Effector memory CD8-positive, alpha-beta T cell (primary cell): ENCODE measurements around the gene FNIP1.

Experiments used
- ATAC-seq: fragments of 150-1000 bp; cut with Tn5 transposase; replicated peaks from 2 replicates; pipeline ENCODE4 v1.10.0; 2021; ENCODE audit warnings: mild to moderate bottlenecking, moderate library complexity
- DNase-seq, 3 experiments: peaks; one replicate each; pipeline ENCODE4 v3.0.0; 2021
- H3K27ac Mint-ChIP-seq, 2 donors: one replicate each; pipeline ENCODE4 v1.8.0; 2022; ENCODE audit warnings: mild to moderate bottlenecking in 2 of 2, mixed read lengths in 2 of 2, moderate library complexity in 2 of 2
- H3K27me3 Mint-ChIP-seq, 2 donors: one replicate each; pipeline ENCODE4 v1.8.0; 2022; ENCODE audit warnings: mixed read lengths in 2 of 2
- H3K36me3 Mint-ChIP-seq: one replicate; pipeline ENCODE4 v1.8.0; 2022; ENCODE audit warnings: mild to moderate bottlenecking, moderate library complexity, mixed read lengths; ENCODE audit not compliant: insufficient read depth
- H3K4me1 Mint-ChIP-seq, 2 donors: one replicate each; pipeline ENCODE4 v1.8.0; 2022; ENCODE audit warnings: low read depth in 2 of 2, mixed read lengths in 2 of 2
- H3K4me3 Mint-ChIP-seq, 2 donors: one replicate each; pipeline ENCODE4 v1.8.0; 2022; ENCODE audit warnings: mild to moderate bottlenecking in 2 of 2, mixed read lengths in 2 of 2, moderate library complexity in 2 of 2
- H3K9me3 Mint-ChIP-seq, 2 donors: one replicate each; pipeline ENCODE4 v1.8.0; 2022; ENCODE audit warnings: mixed read lengths in 2 of 2

The FNIP1 gene

GRCh38 chr5:131795879-131796792 is 681 bp downstream of the FNIP1 start:
- peaks cover 22 to 33% of the 10 kb centered on the region in 2 donors for H3K4me1 Mint-ChIP-seq
- peak in 2 of 3 experiments; percentile 5 to 12 for DNase-seq
- H3K9me3 Mint-ChIP-seq = no peaks in the 10 kb centered on the region
- peak; percentile 13 for ATAC-seq
- peaks cover 20% of the 10 kb centered on the region for H3K36me3 Mint-ChIP-seq
- no peaks in the 10 kb centered on the region for H3K27me3 Mint-ChIP-seq
- peak overlapping the region; percentile 92 to 97 for H3K4me3 Mint-ChIP-seq
- H3K27ac Mint-ChIP-seq = peak overlapping the region; percentile 97

- H3K9me3 Mint-ChIP-seq = no peaks in the 10 kb centered on the region
- peaks cover 27 to 41% of the 10 kb centered on the region in 2 donors for H3K4me1 Mint-ChIP-seq
- no peak for ATAC-seq
- H3K27ac Mint-ChIP-seq = peak overlapping the region in 1 of 2 donors; percentile 97
- DNase-seq = no peak
- no peaks in the 10 kb centered on the region for H3K27me3 Mint-ChIP-seq
- peaks cover 20% of the 10 kb centered on the region for H3K36me3 Mint-ChIP-seq
- peak overlapping the region; percentile 92 to 97 for H3K4me3 Mint-ChIP-seq
Observed at GRCh38 chr5:131795228-131795627, 1.6 kb downstream of the FNIP1 start.

- H3K27me3 Mint-ChIP-seq = no peaks in the 10 kb centered on the region
- H3K27ac Mint-ChIP-seq = peak overlapping the region in 1 of 2 donors; percentile 97
- peaks cover 29 to 45% of the 10 kb centered on the region in 2 donors for H3K4me1 Mint-ChIP-seq
- ATAC-seq (no peak), DNase-seq (no peak)
- H3K4me3 Mint-ChIP-seq = peak overlapping the region; percentile 19 to 30
- H3K36me3 Mint-ChIP-seq = peaks cover 20% of the 10 kb centered on the region
- H3K9me3 Mint-ChIP-seq = no peaks in the 10 kb centered on the region
Observed at GRCh38 chr5:131794586-131794985, 2.2 kb downstream of the FNIP1 start.

GRCh38 chr5:131792896-131793295 is 3.9 kb downstream of the FNIP1 start:
- no peaks in the 10 kb centered on the region for H3K9me3 Mint-ChIP-seq
- H3K36me3 Mint-ChIP-seq = peaks cover 19% of the 10 kb centered on the region
- ATAC-seq (no peak), DNase-seq (no peak)
- no peaks in the 10 kb centered on the region for H3K27me3 Mint-ChIP-seq
- H3K27ac Mint-ChIP-seq = no peak overlapping the region
- peaks cover 33 to 50% of the 10 kb centered on the region in 2 donors for H3K4me1 Mint-ChIP-seq
- no peak overlapping the region for H3K4me3 Mint-ChIP-seq

- no peak for DNase-seq
- peaks cover 8% of the 10 kb centered on the region for H3K36me3 Mint-ChIP-seq
- no peaks in the 10 kb centered on the region for H3K27me3 Mint-ChIP-seq
- H3K4me3 Mint-ChIP-seq = no peak overlapping the region
- H3K27ac Mint-ChIP-seq = no peak overlapping the region
- peaks cover 35 to 57% of the 10 kb centered on the region in 2 donors for H3K4me1 Mint-ChIP-seq
- no peaks in the 10 kb centered on the region for H3K9me3 Mint-ChIP-seq
- no peak for ATAC-seq
Observed at GRCh38 chr5:131791866-131792265, 5.0 kb downstream of the FNIP1 start.

GRCh38 chr5:131790550-131790949 is 6.3 kb downstream of the FNIP1 start:
- Mint-ChIP-seq H3K9me3 (no peaks in the 10 kb centered on the region), H3K4me3 (no peak overlapping the region), H3K27me3 (no peaks in the 10 kb centered on the region), H3K36me3 (no peaks in the 10 kb centered on the region), H3K4me1 (peaks cover 29 to 57% of the 10 kb centered on the region in 2 donors), H3K27ac (no peak overlapping the region)
- no peak for DNase-seq
- ATAC-seq = no peak

GRCh38 chr5:131789765-131790164 is 7.1 kb downstream of the FNIP1 start:
- Mint-ChIP-seq H3K27me3 (no peaks in the 10 kb centered on the region), H3K4me3 (no peak overlapping the region), H3K9me3 (no peaks in the 10 kb centered on the region), H3K4me1 (peaks cover 23 to 49% of the 10 kb centered on the region in 2 donors), H3K27ac (no peak overlapping the region), H3K36me3 (no peaks in the 10 kb centered on the region)
- no peak for ATAC-seq
- no peak for DNase-seq

- no peaks in the 10 kb centered on the region for H3K27me3 Mint-ChIP-seq
- no peak overlapping the region for H3K4me3 Mint-ChIP-seq
- no peak for ATAC-seq
- no peaks in the 10 kb centered on the region for H3K36me3 Mint-ChIP-seq
- DNase-seq = no peak
- peaks cover 23 to 47% of the 10 kb centered on the region in 2 donors for H3K4me1 Mint-ChIP-seq
- H3K9me3 Mint-ChIP-seq = no peaks in the 10 kb centered on the region
- peak overlapping the region in 1 of 2 donors; percentile 39 for H3K27ac Mint-ChIP-seq
Observed at GRCh38 chr5:131787736-131788135, 9.1 kb downstream of the FNIP1 start.

GRCh38 chr5:131786900-131787692 is 9.7 kb downstream of the FNIP1 start:
- no peaks in the 10 kb centered on the region for H3K36me3 Mint-ChIP-seq
- ATAC-seq (no peak), DNase-seq (no peak)
- peaks cover 24 to 54% of the 10 kb centered on the region in 2 donors for H3K4me1 Mint-ChIP-seq
- H3K4me3 Mint-ChIP-seq = no peak overlapping the region
- no peaks in the 10 kb centered on the region for H3K9me3 Mint-ChIP-seq
- no peaks in the 10 kb centered on the region for H3K27me3 Mint-ChIP-seq
- H3K27ac Mint-ChIP-seq = peak overlapping the region in 1 of 2 donors; percentile 39

GRCh38 chr5:131786036-131786435 is 10.8 kb downstream of the FNIP1 start:
- DNase-seq = no peak
- no peaks in the 10 kb centered on the region for H3K9me3 Mint-ChIP-seq
- no peak for ATAC-seq
- H3K4me1 Mint-ChIP-seq = peaks cover 28 to 57% of the 10 kb centered on the region in 2 donors
- no peaks in the 10 kb centered on the region for H3K36me3 Mint-ChIP-seq
- no peak overlapping the region for H3K4me3 Mint-ChIP-seq
- no peak overlapping the region for H3K27ac Mint-ChIP-seq
- H3K27me3 Mint-ChIP-seq = no peaks in the 10 kb centered on the region

- no peaks in the 10 kb centered on the region for H3K27me3 Mint-ChIP-seq
- no peaks in the 10 kb centered on the region for H3K9me3 Mint-ChIP-seq
- H3K4me3 Mint-ChIP-seq = no peak overlapping the region
- DNase-seq (no peak), ATAC-seq (no peak)
- peaks cover 25 to 49% of the 10 kb centered on the region in 2 donors for H3K4me1 Mint-ChIP-seq
- no peaks in the 10 kb centered on the region for H3K36me3 Mint-ChIP-seq
- H3K27ac Mint-ChIP-seq = peak overlapping the region in 1 of 2 donors; percentile 83
Observed at GRCh38 chr5:131783874-131784273, 12.9 kb downstream of the FNIP1 start.

GRCh38 chr5:131783357-131783756 is 13.5 kb downstream of the FNIP1 start:
- Mint-ChIP-seq H3K27ac (peak overlapping the region in 1 of 2 donors; percentile 83), H3K4me3 (no peak overlapping the region), H3K36me3 (no peaks in the 10 kb centered on the region), H3K27me3 (no peaks in the 10 kb centered on the region), H3K4me1 (peaks cover 25 to 49% of the 10 kb centered on the region in 2 donors), H3K9me3 (no peaks in the 10 kb centered on the region)
- ATAC-seq (no peak), DNase-seq (no peak)

- ATAC-seq (no peak), DNase-seq (no peak)
- no peaks in the 10 kb centered on the region for H3K27me3 Mint-ChIP-seq
- H3K4me3 Mint-ChIP-seq = no peak overlapping the region
- H3K9me3 Mint-ChIP-seq = no peaks in the 10 kb centered on the region
- peak overlapping the region in 1 of 2 donors; percentile 83 for H3K27ac Mint-ChIP-seq
- peaks cover 26 to 49% of the 10 kb centered on the region in 2 donors for H3K4me1 Mint-ChIP-seq
- H3K36me3 Mint-ChIP-seq = no peaks in the 10 kb centered on the region
Observed at GRCh38 chr5:131782717-131783116, 14.1 kb downstream of the FNIP1 start.
